ENCODE results near the gene CCDC152. TPM values are rescaled to one million over a fixed set of nuclear protein-coding genes. Genes with fewer than 3 reads are reported as not detected.
"Not testable (repeated sequence)": the region's sequence is repeated elsewhere in the genome, so short reads cannot be mapped to it uniquely, and the experiment has no call there.

Gene CCDC152
- total RNA-seq, 1 donor from 2014 or later: not detected

GRCh38 chr5:42721484-42721883, 35.1 kb upstream of the CCDC152 start:
- no peak for TF ChIP-seq CTCF (IDR thresholded peaks at IDR 0.05)
- Mint-ChIP-seq H3K27me3 (ENCODE audit: unreplicated experiment) (no peaks in the 10 kb centered on the region), H3K9me3 (ENCODE audit: unreplicated experiment) (no peaks in the 10 kb centered on the region), H3K4me1 (ENCODE audit: unreplicated experiment) (no peaks in the 10 kb centered on the region), H3K4me3 (ENCODE audit: unreplicated experiment) (no peak overlapping the region), H3K36me3 (ENCODE audit: unreplicated experiment) (no peaks in the 10 kb centered on the region), H3K27ac (ENCODE audit: unreplicated experiment) (no peak overlapping the region)
- DNase-seq (ENCODE audit: extremely low spot score, unreplicated experiment): no peak

- DNase-seq (ENCODE audit: extremely low spot score, unreplicated experiment); H3K36me3 Mint-ChIP-seq (ENCODE audit: unreplicated experiment); H3K4me1 Mint-ChIP-seq (ENCODE audit: unreplicated experiment); H3K4me3 Mint-ChIP-seq (ENCODE audit: unreplicated experiment); H3K9me3 Mint-ChIP-seq (ENCODE audit: unreplicated experiment); H3K27me3 Mint-ChIP-seq (ENCODE audit: unreplicated experiment); H3K27ac Mint-ChIP-seq (ENCODE audit: unreplicated experiment): not testable (repeated sequence)
Measured at GRCh38 chr5:42734531-42735058, 22.0 kb upstream of the CCDC152 start.

- Mint-ChIP-seq H3K4me3 (ENCODE audit: unreplicated experiment) (no peak overlapping the region), H3K27ac (ENCODE audit: unreplicated experiment) (no peak overlapping the region), H3K4me1 (ENCODE audit: unreplicated experiment) (no peaks in the 10 kb centered on the region), H3K27me3 (ENCODE audit: unreplicated experiment) (no peaks in the 10 kb centered on the region), H3K36me3 (ENCODE audit: unreplicated experiment) (no peaks in the 10 kb centered on the region), H3K9me3 (ENCODE audit: unreplicated experiment) (no peaks in the 10 kb centered on the region)
- no peak for TF ChIP-seq CTCF (IDR thresholded peaks at IDR 0.05)
- DNase-seq (ENCODE audit: extremely low spot score, unreplicated experiment): no peak
Measured at GRCh38 chr5:42740920-42741319, 15.7 kb upstream of the CCDC152 start.

GRCh38 chr5:42745426-42745825, 11.2 kb upstream of the CCDC152 start:
- DNase-seq (ENCODE audit: extremely low spot score, unreplicated experiment): no peak

GRCh38 chr5:42745856-42746255, 10.8 kb upstream of the CCDC152 start:
- no peaks in the 10 kb centered on the region for H3K9me3 Mint-ChIP-seq (ENCODE audit: unreplicated experiment)

More at GRCh38 chr5:42745426-42745825, 11.2 kb upstream of the CCDC152 start:
- no peak overlapping the region for H3K27ac Mint-ChIP-seq (ENCODE audit: unreplicated experiment)
- no peak overlapping the region for H3K4me3 Mint-ChIP-seq (ENCODE audit: unreplicated experiment)
- no peak for TF ChIP-seq CTCF (IDR thresholded peaks at IDR 0.05)
- H3K4me1 Mint-ChIP-seq (ENCODE audit: unreplicated experiment): no peaks in the 10 kb centered on the region
- no peaks in the 10 kb centered on the region for H3K9me3 Mint-ChIP-seq (ENCODE audit: unreplicated experiment)
- H3K36me3 Mint-ChIP-seq (ENCODE audit: unreplicated experiment): no peaks in the 10 kb centered on the region
- no peaks in the 10 kb centered on the region for H3K27me3 Mint-ChIP-seq (ENCODE audit: unreplicated experiment)

More at GRCh38 chr5:42745856-42746255, 10.8 kb upstream of the CCDC152 start:
- no peak for TF ChIP-seq CTCF (IDR thresholded peaks at IDR 0.05)
- no peak for DNase-seq (ENCODE audit: extremely low spot score, unreplicated experiment)
- Mint-ChIP-seq H3K4me3 (ENCODE audit: unreplicated experiment) (no peak overlapping the region), H3K27ac (ENCODE audit: unreplicated experiment) (no peak overlapping the region), H3K36me3 (ENCODE audit: unreplicated experiment) (no peaks in the 10 kb centered on the region), H3K4me1 (ENCODE audit: unreplicated experiment) (no peaks in the 10 kb centered on the region), H3K27me3 (ENCODE audit: unreplicated experiment) (no peaks in the 10 kb centered on the region)

Measured in osteocyte (in vitro differentiated cells).